Gastroesophageal sphincter (tissue), 4 donors: ENCODE results near the gene COG4. TPM values are rescaled to one million over a fixed set of nuclear protein-coding genes. Genes with fewer than 3 reads are reported as not detected.

Source experiments
- ATAC-seq: fragments of 150-250 bp; one replicate; pipeline ENCODE4 v1.9.1; 2016; ENCODE audit warnings: mild to moderate bottlenecking, moderate library complexity
- H3K27ac ChIP-seq, 4 donors: fragments of 200-600 bp; sonication (generic) in 3 of 4; 1 replicate in 3 of 4; 2 replicates in 1 of 4; pipeline ENCODE4 v1.5.1; 2016 to 2019
- H3K27me3 ChIP-seq: fragments of 200-600 bp; sonication (generic); one replicate; pipeline ENCODE4 v1.5.1; 2019
- H3K36me3 ChIP-seq, 2 donors: fragments of 200-600 bp; sonication (generic); one replicate each; pipeline ENCODE4 v1.5.1; 2019; ENCODE audit warnings: control low read depth in 1 of 2
- H3K4me1 ChIP-seq, 3 donors: fragments of 200-600 bp; sonication (generic); 1 replicate in 2 of 3; 2 replicates in 1 of 3; pipeline ENCODE4 v1.5.1; 2016 to 2019; ENCODE audit warnings: control low read depth in 2 of 3
- H3K4me3 ChIP-seq, 2 donors: fragments of 200-600 bp; sonication (generic); one replicate each; pipeline ENCODE4 v1.5.1; 2019; ENCODE audit warnings: mild to moderate bottlenecking in 1 of 2, moderate library complexity in 1 of 2
- H3K9me3 ChIP-seq, 3 donors: fragments of 200-600 bp; sonication (generic); one replicate each; pipeline ENCODE4 v1.5.1; 2017 to 2019; ENCODE audit warnings: control low read depth in 2 of 3
- CTCF ChIP-seq, 4 experiments: fragments of 200-600 bp in 2 of 4; fragments of 450-650 bp in 2 of 4; sonication (generic) in 1 of 4; IDR thresholded peaks; one replicate each; pipeline ENCODE4 v1.5.1; 2017 to 2019; ENCODE audit warnings: antibody characterized with exemption in 4 of 4, mild to moderate bottlenecking in 2 of 4, moderate library complexity in 2 of 4
- EP300 ChIP-seq: sonication (generic); formaldehyde crosslinking; IDR thresholded peaks from one replicate; pipeline ENCODE4 v1.6.1; 2017; ENCODE audit warnings: antibody characterized with exemption, mild to moderate bottlenecking
- POLR2A ChIP-seq, 2 donors: fragments of 450-650 bp; IDR thresholded peaks; one replicate each; pipeline ENCODE4 v1.6.1; 2017; ENCODE audit warnings: antibody characterized with exemption in 2 of 2, mild to moderate bottlenecking in 2 of 2, moderate library complexity in 1 of 2
- POLR2AphosphoS5 ChIP-seq: sonication (generic); formaldehyde crosslinking; IDR thresholded peaks from one replicate; pipeline ENCODE4 v1.6.1; 2017; ENCODE audit warnings: antibody characterized with exemption
- WGBS, 2 donors: methylation state at CpG; one replicate each; pipeline ENCODE4 v1.1.5; 2018; ENCODE audit warnings: low coverage in 1 of 2; 5-methylcytosine and 5-hydroxymethylcytosine counted together
- total RNA-seq, 4 donors: library from RNA; depleted of rRNA; stranded (reverse); fragments of >200 nt; gene quantifications; one replicate each; pipeline ENCODE4 v1.1.0, GENCODE V29; 2016

The COG4 gene
- total RNA-seq, 4 donors from 2014 or later, result 32.3 to 37.4 (median 35.0) TPM

GRCh38 chr16:70494202-70494770 lies 29.1 kb downstream of the COG4 start:
- Histone ChIP-seq H3K4me1 (no peaks in the 10 kb centered on the region), H3K27me3 (no peaks in the 10 kb centered on the region), H3K36me3 (peaks cover 0 to 99% of the 10 kb centered on the region in 2 donors), H3K4me3 (no peak overlapping the region), H3K9me3 (no peaks in the 10 kb centered on the region), H3K27ac (no peak overlapping the region)
- 76 to 86% methylated on average over 4 to 5 of the region's 5 CpGs for WGBS, 2 donors
- no peak for ATAC-seq
- no peak for TF ChIP-seq EP300
- no peak for TF ChIP-seq POLR2A (IDR thresholded peaks at IDR 0.05)
- TF ChIP-seq POLR2AphosphoS5, result no peak
- TF ChIP-seq CTCF (IDR thresholded peaks at IDR 0.05), result no peak

- H3K27me3 ChIP-seq, result no peaks in the 10 kb centered on the region
- H3K4me3 ChIP-seq, result no peak overlapping the region
- no peaks in the 10 kb centered on the region for H3K4me1 ChIP-seq
- TF ChIP-seq EP300, result no peak
- TF ChIP-seq CTCF (IDR thresholded peaks at IDR 0.05), result no peak
- TF ChIP-seq POLR2A (IDR thresholded peaks at IDR 0.05), result no peak
- no peak for TF ChIP-seq POLR2AphosphoS5
- no peaks in the 10 kb centered on the region for H3K9me3 ChIP-seq
- WGBS, 2 donors, result 84 to 100% methylated on average over 2 of the region's 3 CpGs
- H3K27ac ChIP-seq, result no peak overlapping the region
- H3K36me3 ChIP-seq, result peaks cover 0 to 98% of the 10 kb centered on the region in 2 donors
- no peak for ATAC-seq
Observed at GRCh38 chr16:70493802-70494201, 29.6 kb downstream of the COG4 start.

- ATAC-seq, result no peak
- H3K9me3 ChIP-seq, result no peaks in the 10 kb centered on the region
- no peaks in the 10 kb centered on the region for H3K27me3 ChIP-seq
- no peaks in the 10 kb centered on the region for H3K4me1 ChIP-seq
- no peak overlapping the region for H3K27ac ChIP-seq
- 80 to 88% methylated on average over 2 to 3 of the region's 6 CpGs for WGBS, 2 donors
- peaks cover 0 to 98% of the 10 kb centered on the region in 2 donors for H3K36me3 ChIP-seq
- no peak overlapping the region for H3K4me3 ChIP-seq
- TF ChIP-seq CTCF (IDR thresholded peaks at IDR 0.05), result no peak
- TF ChIP-seq POLR2A (IDR thresholded peaks at IDR 0.05), result no peak
Observed at GRCh38 chr16:70490261-70490660, 33.1 kb downstream of the COG4 start.

- no peak overlapping the region for H3K27ac ChIP-seq
- no peaks in the 10 kb centered on the region for H3K27me3 ChIP-seq
- ATAC-seq, result no peak
- WGBS, 2 donors, result 86 to 100% methylated on average over 1 of the region's 2 CpGs
- no peaks in the 10 kb centered on the region for H3K4me1 ChIP-seq
- TF ChIP-seq CTCF (IDR thresholded peaks at IDR 0.05) (no peak), POLR2A (IDR thresholded peaks at IDR 0.05) (no peak), POLR2AphosphoS5 (no peak), EP300 (no peak)
- peaks cover 0 to 96% of the 10 kb centered on the region in 2 donors for H3K36me3 ChIP-seq
- H3K4me3 ChIP-seq, result no peak overlapping the region
- no peaks in the 10 kb centered on the region for H3K9me3 ChIP-seq
Observed at GRCh38 chr16:70484867-70485266, 38.5 kb downstream of the COG4 start.

- 100% methylated on average over 1 of the region's 5 CpGs; no CpG with 5 or more reads in 1 of the 2 donors for WGBS, 2 donors
- no peak overlapping the region for H3K27ac ChIP-seq
Observed at GRCh38 chr16:70483426-70483825, 39.9 kb downstream of the COG4 start.

More at GRCh38 chr16:70483426-70483825, 39.9 kb downstream of the COG4 start:
- Histone ChIP-seq H3K27me3 (no peaks in the 10 kb centered on the region), H3K9me3 (no peaks in the 10 kb centered on the region), H3K4me1 (peaks cover 0 to 12% (median 0%) of the 10 kb centered on the region in 3 donors), H3K36me3 (peaks cover 0 to 97% of the 10 kb centered on the region in 2 donors), H3K4me3 (no peak overlapping the region)
- TF ChIP-seq EP300, result no peak
- no peak for TF ChIP-seq CTCF (IDR thresholded peaks at IDR 0.05)
- no peak for TF ChIP-seq POLR2A (IDR thresholded peaks at IDR 0.05)
- TF ChIP-seq POLR2AphosphoS5, result no peak
- ATAC-seq, result no peak
